T follicular helper cell (primary cell): ENCODE data around the gene ZEB1.

Experiments used
- DNase-seq: peaks from one replicate; pipeline ENCODE4 v3.0.0-alpha.2; 2020; ENCODE audit warnings: low read depth
- total RNA-seq, 2 experiments: gene quantifications; one replicate each; lab custom pipeline; 2026; lab: John Stamatoyannopoulos, UW

Gene ZEB1
- total RNA-seq = 85.3 to 87.5 reads per million in 2 experiments

GRCh38 chr10:31318854-31319601 lies at the start of gene ZEB1:
Gene ZEB1, plus strand, starts transcription at chr10:31319216. Its CDS starts 19 bp downstream, at chr10:31319235.
- peak; percentile 92 for DNase-seq

- no peak for DNase-seq
Measured at GRCh38 chr10:31270954-31271353, 48.1 kb upstream of the ZEB1 start.

DNA sequence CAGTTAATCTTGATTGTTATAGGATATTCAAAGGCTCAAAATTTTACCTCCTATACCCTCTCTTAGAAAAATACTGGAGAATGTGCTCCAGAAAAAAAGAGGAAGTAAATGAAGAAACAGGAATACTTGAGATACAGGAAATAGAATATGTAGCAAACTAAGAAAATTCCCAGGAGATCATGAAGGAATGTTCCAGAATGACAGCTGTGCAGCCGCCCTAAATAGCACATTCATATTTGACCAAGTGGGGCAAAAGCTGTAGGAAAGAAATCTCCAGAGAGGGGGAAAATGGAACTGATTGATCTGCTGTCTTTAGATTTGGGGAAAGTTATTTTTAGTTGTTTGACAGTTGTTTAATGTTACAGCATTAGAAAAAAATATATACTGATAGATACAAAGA lies 46.2 kb upstream of the ZEB1 start:
- DNase-seq = no peak

DNA sequence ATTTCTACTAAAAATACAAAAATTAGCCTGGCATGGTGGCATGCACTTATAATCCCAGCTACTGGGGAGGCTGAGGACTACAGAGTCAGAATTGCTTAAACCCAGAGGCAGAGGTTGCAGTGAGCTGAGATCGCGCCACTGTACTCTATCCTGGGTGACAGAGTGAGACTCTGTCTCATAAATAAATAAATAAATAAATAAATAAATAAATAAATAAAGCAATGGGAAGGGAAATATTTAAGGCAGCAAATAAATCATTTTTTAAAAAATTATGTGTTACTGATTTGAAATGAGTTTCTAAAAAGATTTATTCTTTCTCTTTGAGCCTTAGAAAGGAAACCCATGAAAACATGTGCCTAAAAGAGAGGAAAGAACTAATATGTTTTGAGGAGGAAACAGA lies 45.2 kb upstream of the ZEB1 start:
- DNase-seq = no peak

GRCh38 chr10:31274310-31274709 lies 44.7 kb upstream of the ZEB1 start:
- no peak for DNase-seq

GRCh38 chr10:31278279-31278941 lies 40.6 kb upstream of the ZEB1 start:
- no peak for DNase-seq

- no peak for DNase-seq
Measured at GRCh38 chr10:31280972-31281371, 38.0 kb upstream of the ZEB1 start.

DNA sequence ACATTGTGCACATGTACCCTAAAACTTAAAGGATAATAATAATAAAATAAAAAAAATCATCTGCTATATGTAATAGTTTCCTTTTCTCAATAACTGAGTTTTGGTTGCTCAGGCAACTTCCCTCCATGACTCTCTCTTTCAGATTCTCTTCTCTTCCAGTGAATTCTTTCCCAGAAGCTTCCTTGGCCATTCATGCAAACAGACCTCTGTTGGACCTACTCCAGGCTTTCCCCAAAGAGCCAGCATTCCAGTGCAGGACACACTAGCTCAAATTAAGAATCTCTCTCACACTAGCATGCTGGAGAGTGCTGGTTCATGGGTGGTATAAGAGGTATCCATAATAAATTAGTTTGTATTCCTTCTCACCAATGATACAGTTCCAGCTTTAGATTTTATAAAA lies 31.0 kb upstream of the ZEB1 start:
- no peak for DNase-seq

- no peak for DNase-seq
Measured at GRCh38 chr10:31288962-31289361, 30.1 kb upstream of the ZEB1 start.

- DNase-seq = no peak
Measured at GRCh38 chr10:31290386-31290785, 28.6 kb upstream of the ZEB1 start.

DNA sequence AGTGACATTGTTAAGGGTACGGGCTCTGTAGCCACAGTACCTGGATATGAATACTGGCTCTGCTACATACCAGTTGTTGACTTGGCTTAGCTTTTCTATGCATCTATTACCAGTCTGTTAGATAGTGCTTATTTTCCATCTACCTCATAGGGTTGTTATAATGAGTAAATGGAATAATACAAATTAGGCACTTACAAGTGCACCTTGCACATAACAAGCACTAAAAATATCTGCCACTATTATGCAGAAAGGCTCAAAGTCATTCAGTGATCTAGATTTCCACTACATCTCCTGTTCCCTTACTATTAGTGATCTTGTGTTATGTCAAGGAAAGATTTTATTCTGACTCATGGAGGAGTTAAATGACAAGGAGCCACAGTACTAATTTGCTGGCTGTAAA lies 27.9 kb upstream of the ZEB1 start:
- no peak for DNase-seq

DNA sequence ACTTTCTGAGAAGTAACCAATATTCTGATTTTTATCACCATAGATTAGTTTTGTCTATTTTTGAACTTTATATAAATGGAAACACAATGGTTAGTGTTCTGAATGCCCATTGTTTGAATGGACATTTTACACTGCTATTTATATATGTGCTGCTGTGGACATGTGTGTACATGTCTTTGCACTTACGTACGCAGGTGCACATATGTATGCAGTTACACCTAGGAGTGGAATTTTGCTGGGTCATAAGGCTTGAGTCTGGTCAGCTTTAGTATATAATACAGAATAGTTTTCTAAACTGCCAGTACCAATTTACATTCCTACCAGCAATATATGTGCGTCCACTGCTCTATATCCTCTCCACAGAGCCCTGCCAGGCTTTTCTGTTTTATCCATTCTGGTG lies 24.5 kb upstream of the ZEB1 start:
- no peak for DNase-seq

- DNase-seq = no peak
Measured at GRCh38 chr10:31296754-31297153, 22.3 kb upstream of the ZEB1 start.

DNA sequence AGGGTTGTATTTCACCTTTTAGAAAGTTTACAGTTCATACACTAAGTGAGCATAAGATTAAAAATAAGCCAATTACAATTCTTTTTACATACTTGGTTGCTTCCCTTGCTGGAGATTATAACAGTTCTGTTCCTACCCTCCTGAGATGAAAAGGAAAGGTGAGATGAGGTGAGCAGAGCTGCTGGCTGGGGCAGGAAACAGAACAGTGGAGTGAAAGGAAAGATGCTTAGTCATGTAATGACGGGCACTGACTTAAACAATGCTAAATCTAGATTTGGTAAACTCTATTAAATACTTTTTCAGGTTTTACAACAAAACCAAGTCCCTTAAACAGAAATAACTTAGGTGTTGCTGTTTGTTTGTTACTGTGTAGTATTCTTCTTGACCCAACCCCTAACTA lies 19.9 kb upstream of the ZEB1 start:
- DNase-seq = no peak

DNA sequence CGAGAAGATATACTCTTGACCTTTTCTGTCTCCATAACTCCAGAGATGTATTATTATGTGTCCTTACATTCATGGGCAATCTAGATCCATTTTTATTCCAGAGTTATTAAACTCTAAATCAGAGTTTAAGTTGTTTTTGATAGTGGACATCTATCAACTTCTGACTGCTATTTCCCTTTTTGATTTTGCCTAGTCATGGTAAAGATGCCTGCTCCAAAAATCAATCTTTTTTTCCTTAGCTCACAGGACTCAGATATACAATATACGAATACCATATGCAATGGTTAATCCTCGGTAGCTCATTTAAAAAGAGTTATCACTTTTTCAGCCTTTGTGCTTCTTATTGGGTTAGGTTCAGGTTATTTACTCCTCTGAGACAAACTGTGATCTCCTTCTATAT lies 15.8 kb upstream of the ZEB1 start:
- no peak for DNase-seq

- no peak for DNase-seq
Measured at GRCh38 chr10:31304291-31304970, 14.6 kb upstream of the ZEB1 start.

DNA sequence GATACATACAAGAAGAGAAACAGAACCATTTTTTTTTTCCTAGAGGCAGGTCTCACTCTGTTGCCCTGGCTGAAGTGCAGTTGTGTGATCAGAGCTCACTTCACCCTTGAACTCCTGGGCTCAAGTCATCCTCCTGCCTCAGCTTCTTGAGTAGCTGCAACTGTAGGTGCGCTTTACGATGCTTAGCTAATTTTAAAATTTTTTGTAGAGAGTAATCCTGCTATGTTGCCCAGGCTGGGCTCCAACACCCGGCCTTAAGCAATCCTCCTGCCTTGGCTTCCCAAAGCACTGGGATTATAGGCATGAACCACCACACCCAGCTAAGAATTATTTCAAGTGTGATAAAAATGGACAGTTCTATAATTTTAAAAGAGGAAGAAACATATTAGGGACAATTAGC lies 5.6 kb upstream of the ZEB1 start:
- DNase-seq = no peak

GRCh38 chr10:31314256-31315150 lies 4.5 kb upstream of the ZEB1 start:
- DNase-seq = no peak

DNA sequence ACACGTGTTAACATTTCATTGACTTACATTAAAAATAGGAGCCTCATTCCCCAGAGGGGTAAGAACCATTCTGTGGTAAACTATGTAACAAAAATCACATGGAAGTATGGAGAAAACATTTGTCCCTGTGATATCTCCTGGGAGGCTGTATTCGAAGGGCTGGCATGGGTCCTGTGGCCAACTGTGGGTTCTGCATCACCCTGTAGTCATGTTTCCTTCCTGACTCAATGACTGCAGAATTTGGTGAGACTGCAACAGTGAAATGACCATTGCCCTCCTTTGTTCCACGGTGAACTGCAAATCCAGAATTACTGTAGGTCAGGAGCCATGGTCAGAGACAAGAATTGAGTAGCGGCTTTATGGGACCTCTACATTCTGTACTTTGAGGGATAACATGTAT lies 3.6 kb upstream of the ZEB1 start:
- DNase-seq = no peak

DNA sequence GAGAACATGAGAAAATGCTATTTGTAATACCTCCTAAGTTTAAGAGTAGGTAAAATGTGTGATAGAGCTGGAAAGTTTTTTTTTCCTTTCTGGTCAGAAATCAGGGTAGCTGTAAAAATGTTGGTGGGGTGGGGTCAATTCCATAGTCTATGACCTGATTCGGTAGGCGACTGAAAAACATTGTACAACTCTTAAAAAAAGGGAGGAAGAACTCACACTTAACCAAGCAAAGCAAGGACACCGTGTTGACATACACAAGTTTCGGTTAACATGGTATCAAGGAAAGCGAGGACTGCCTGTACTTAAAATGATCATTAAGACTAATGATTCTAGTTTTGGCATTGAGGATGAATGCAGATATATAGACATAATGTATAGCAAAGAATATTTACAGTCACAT lies 1.8 kb upstream of the ZEB1 start:
- no peak for DNase-seq

GRCh38 chr10:31317652-31318381 lies 1.2 kb upstream of the ZEB1 start:
- DNase-seq = peak; percentile 69
